ENCODE measurements around the gene DPP10. TPM values are rescaled to one million over a fixed set of nuclear protein-coding genes. Genes with fewer than 3 reads are reported as not detected.

DPP10 gene
- total RNA-seq, 6 experiments from 2014 or later = not detected

- Mint-ChIP-seq H3K9me3 (peaks cover 31% of the 10 kb centered on the region), H3K27me3 (ENCODE audit: insufficient read depth) (no peaks in the 10 kb centered on the region), H3K4me3 (no peak overlapping the region), H3K4me1 (ENCODE audit: low read depth) (no peaks in the 10 kb centered on the region), H3K27ac (no peak overlapping the region), H3K36me3 (ENCODE audit: low read depth) (peaks cover 4% of the 10 kb centered on the region)
- DNase-seq = no peak
- no peak for TF ChIP-seq CTCF (IDR thresholded peaks at IDR 0.05)
Observed at GRCh38 chr2:115297056-115297455, 854.6 kb downstream of the DPP10 start.

GRCh38 chr2:115299199-115299598 lies 856.8 kb downstream of the DPP10 start:
- Mint-ChIP-seq H3K36me3 (ENCODE audit: low read depth) (peaks cover 4% of the 10 kb centered on the region), H3K27ac (no peak overlapping the region), H3K4me3 (no peak overlapping the region), H3K4me1 (ENCODE audit: low read depth) (no peaks in the 10 kb centered on the region), H3K9me3 (peaks cover 29% of the 10 kb centered on the region), H3K27me3 (ENCODE audit: insufficient read depth) (no peaks in the 10 kb centered on the region)
- DNase-seq = no peak
- TF ChIP-seq CTCF (IDR thresholded peaks at IDR 0.05) = no peak

- Mint-ChIP-seq H3K4me1 (ENCODE audit: low read depth) (no peaks in the 10 kb centered on the region), H3K36me3 (ENCODE audit: low read depth) (peaks cover 8% of the 10 kb centered on the region), H3K9me3 (peaks cover 42% of the 10 kb centered on the region), H3K27me3 (ENCODE audit: insufficient read depth) (no peaks in the 10 kb centered on the region), H3K4me3 (no peak overlapping the region), H3K27ac (no peak overlapping the region)
- no peak for TF ChIP-seq CTCF (IDR thresholded peaks at IDR 0.05)
- DNase-seq = no peak
Observed at GRCh38 chr2:115305712-115306111, 863.3 kb downstream of the DPP10 start.

GRCh38 chr2:115314119-115314518 lies 871.7 kb downstream of the DPP10 start:
- H3K4me3 Mint-ChIP-seq = no peak overlapping the region
- peaks cover 24% of the 10 kb centered on the region for H3K9me3 Mint-ChIP-seq
- no peak overlapping the region for H3K27ac Mint-ChIP-seq
- no peak for DNase-seq
- TF ChIP-seq CTCF (IDR thresholded peaks at IDR 0.05) = no peak
- H3K4me1 Mint-ChIP-seq (ENCODE audit: low read depth) = no peaks in the 10 kb centered on the region
- no peaks in the 10 kb centered on the region for H3K36me3 Mint-ChIP-seq (ENCODE audit: low read depth)
- H3K27me3 Mint-ChIP-seq (ENCODE audit: insufficient read depth) = no peaks in the 10 kb centered on the region

- no peak overlapping the region for H3K4me3 Mint-ChIP-seq
Observed at GRCh38 chr2:115327061-115327460, 884.6 kb downstream of the DPP10 start.

More at GRCh38 chr2:115327061-115327460, 884.6 kb downstream of the DPP10 start:
- Mint-ChIP-seq H3K36me3 (ENCODE audit: low read depth) (no peaks in the 10 kb centered on the region), H3K4me1 (ENCODE audit: low read depth) (no peaks in the 10 kb centered on the region), H3K27me3 (ENCODE audit: insufficient read depth) (no peaks in the 10 kb centered on the region), H3K27ac (no peak overlapping the region), H3K9me3 (peaks cover 38% of the 10 kb centered on the region)
- TF ChIP-seq CTCF (IDR thresholded peaks at IDR 0.05) = no peak
- no peak for DNase-seq

Measured in HFFc6 (cell line).